Neuronal stem cell (in vitro differentiated cells): ENCODE measurements around the gene RXFP1.

ENCODE experiments used
- DNase-seq: peaks from one replicate; pipeline ENCODE4 v3.0.0-alpha.2; 2013; ENCODE audit warnings: low spot score
- H2AFZ ChIP-seq: one replicate; pipeline ENCODE4 v1.6.1; 2013; ENCODE audit warnings: mild to moderate bottlenecking, low read length, inconsistent platforms
- H2AK5ac ChIP-seq: 2 replicates; pipeline ENCODE4 v1.6.1; 2013; ENCODE audit warnings: low read depth, mild to moderate bottlenecking, inconsistent platforms, low read length, moderate library complexity, mixed read lengths
- H2BK120ac ChIP-seq: 2 replicates; pipeline ENCODE4 v1.6.1; 2013; ENCODE audit warnings: low read depth, mild to moderate bottlenecking, inconsistent platforms, low read length, moderate library complexity, mixed read lengths
- H2BK12ac ChIP-seq: one replicate; pipeline ENCODE4 v1.6.1; 2013; ENCODE audit warnings: low read length, inconsistent platforms
- H2BK15ac ChIP-seq: 2 replicates; pipeline ENCODE4 v1.6.1; 2013; ENCODE audit warnings: mild to moderate bottlenecking, low read length, inconsistent platforms, mixed read lengths
- H2BK5ac ChIP-seq: one replicate; pipeline ENCODE4 v1.6.1; 2013; ENCODE audit warnings: inconsistent platforms, mild to moderate bottlenecking, low read length, moderate library complexity
- H3K14ac ChIP-seq: one replicate; pipeline ENCODE4 v1.6.1; 2013; ENCODE audit warnings: low read length, inconsistent platforms
- H3K18ac ChIP-seq: 2 replicates; pipeline ENCODE4 v1.6.1; 2013; ENCODE audit warnings: low read length, inconsistent platforms
- H3K23ac ChIP-seq: 2 replicates; pipeline ENCODE4 v1.6.1; 2013; ENCODE audit warnings: low read depth, mild to moderate bottlenecking, mixed read lengths, low read length, inconsistent platforms; ENCODE audit not compliant: poor library complexity
- H3K27ac ChIP-seq: replicated peaks from 3 replicates; pipeline ENCODE4 v1.5.1; 2013; ENCODE audit warnings: low read length, inconsistent platforms
- H3K27me3 ChIP-seq, 3 experiments: 2 replicates each; pipeline ENCODE4 v1.6.1; 2013; ENCODE audit warnings: low read length in 3 of 3, mild to moderate bottlenecking in 2 of 3, inconsistent platforms in 1 of 3, low read depth in 1 of 3, mixed read lengths in 1 of 3, moderate library complexity in 1 of 3; ENCODE audit not compliant: control insufficient read depth in 3 of 3, insufficient read depth in 3 of 3
- H3K36me3 ChIP-seq, 2 donors: replicated peaks in 1 of 2; 2 replicates each; pipeline ENCODE4 v1.6.1; 2013; ENCODE audit warnings: low read length in 2 of 2; ENCODE audit not compliant: control insufficient read depth in 2 of 2, insufficient read depth in 2 of 2
- H3K4ac ChIP-seq: 2 replicates; pipeline ENCODE4 v1.6.1; 2013; ENCODE audit warnings: inconsistent platforms, mild to moderate bottlenecking, low read length, moderate library complexity
- H3K4me1 ChIP-seq, 2 donors: 1 replicate in 1 of 2; 2 replicates in 1 of 2; pipeline ENCODE4 v1.6.1; 2013; ENCODE audit warnings: low read length in 2 of 2, low read depth in 1 of 2; ENCODE audit not compliant: control insufficient read depth in 2 of 2, insufficient read depth in 1 of 2
- H3K4me2 ChIP-seq: one replicate; pipeline ENCODE4 v1.6.1; 2013; ENCODE audit warnings: mild to moderate bottlenecking, low read length, inconsistent platforms; ENCODE audit not compliant: insufficient read depth, poor library complexity, severe bottlenecking
- H3K4me3 ChIP-seq, 2 donors: 2 replicates each; pipeline ENCODE4 v1.5.1; 2013; ENCODE audit warnings: low read length in 2 of 2, mild to moderate bottlenecking in 2 of 2, inconsistent platforms in 1 of 2, moderate library complexity in 1 of 2
- H3K79me1 ChIP-seq: one replicate; pipeline ENCODE4 v1.6.1; 2013; ENCODE audit warnings: low read depth, mild to moderate bottlenecking, inconsistent platforms, low read length, moderate library complexity
- H3K9ac ChIP-seq: one replicate; pipeline ENCODE4 v1.6.1; 2013; ENCODE audit warnings: mild to moderate bottlenecking, low read depth, low read length, inconsistent platforms; ENCODE audit not compliant: poor library complexity
- H3K9me3 ChIP-seq, 2 donors: replicated peaks in 1 of 2; 2 replicates each; pipeline versions ENCODE3 to v1.6.1; 2013; ENCODE audit warnings: low read length in 2 of 2, mild to moderate bottlenecking in 2 of 2, inconsistent platforms in 1 of 2, low read depth in 1 of 2, mixed read lengths in 1 of 2, moderate library complexity in 1 of 2; ENCODE audit not compliant: control insufficient read depth in 2 of 2, insufficient read depth in 1 of 2
- H4K8ac ChIP-seq: one replicate; pipeline ENCODE4 v1.6.1; 2013; ENCODE audit warnings: low read depth, mild to moderate bottlenecking, inconsistent platforms, low read length, moderate library complexity
- H4K91ac ChIP-seq: one replicate; pipeline ENCODE4 v1.6.1; 2013; ENCODE audit warnings: low read length, low read depth, mild to moderate bottlenecking, inconsistent platforms; ENCODE audit not compliant: poor library complexity
- WGBS, 2 donors: extraction: QIAGEN DNeasy Blood & Tissue Kit; methylation state at CpG; one replicate each; pipeline ENCODE4 v1.1.7; 2013; ENCODE audit warnings: missing lambda C conversion rate in 2 of 2, mixed read lengths in 1 of 2; ENCODE audit not compliant: insufficient read length in 2 of 2, insufficient replicate concordance in 1 of 2; ENCODE audit errors: extremely low coverage in 2 of 2; 5-methylcytosine and 5-hydroxymethylcytosine counted together

The RXFP1 gene

DNA sequence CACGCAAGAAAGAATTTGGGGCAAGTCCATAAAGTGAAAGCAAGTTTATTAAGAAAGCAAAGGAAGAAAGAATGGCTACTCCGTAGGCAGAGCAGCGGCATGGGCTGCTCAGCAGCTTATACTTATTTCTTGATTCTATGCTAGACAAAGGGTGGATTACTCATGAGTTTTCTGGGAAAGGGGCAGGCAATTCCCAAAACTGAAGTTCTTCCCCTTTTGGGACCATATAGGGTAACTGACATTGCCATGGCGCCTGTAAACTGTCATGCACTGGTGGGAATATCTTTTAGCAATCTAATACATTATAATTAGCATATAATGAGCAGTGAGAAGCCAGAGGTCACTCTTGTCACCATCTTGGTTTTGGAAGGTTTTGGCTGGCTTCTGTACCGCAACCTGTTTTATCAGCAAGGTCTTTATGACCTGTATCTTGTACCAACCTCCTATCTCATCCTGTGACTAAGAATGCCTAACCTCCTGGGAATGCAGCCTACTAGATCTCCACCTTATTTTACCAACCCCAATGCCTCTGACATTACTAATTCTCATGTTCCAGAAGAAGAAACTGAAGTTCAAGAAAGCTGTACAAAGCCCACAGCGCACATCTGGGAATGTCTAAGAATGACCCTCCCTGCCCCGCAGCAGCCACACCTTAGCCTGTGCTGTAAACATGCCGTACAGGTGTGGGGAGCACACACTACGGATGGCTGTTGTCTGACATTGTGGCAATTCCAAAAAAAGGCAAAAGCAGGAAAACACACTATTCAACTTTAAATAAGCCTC, 18.6 kb downstream of the RXFP1 start:
- Histone ChIP-seq H3K23ac (no peak overlapping the region), H4K8ac (no peak overlapping the region), H2BK15ac (no peak overlapping the region), H3K36me3 (no peaks in the 10 kb centered on the region), H3K4me1 (peaks cover 0 to 3% of the 10 kb centered on the region in 2 donors), H2BK5ac (no peak overlapping the region), H2AK5ac (no peak overlapping the region), H2BK120ac (no peak overlapping the region), H2BK12ac (no peak overlapping the region), H4K91ac (no peak overlapping the region), H3K9me3 (no peaks in the 10 kb centered on the region), H3K4me3 (no peak overlapping the region), H3K27ac (no peak overlapping the region), H3K18ac (no peak overlapping the region), H3K79me1 (no peaks in the 10 kb centered on the region), H3K14ac (no peak overlapping the region), H3K4ac (no peak overlapping the region), H3K4me2 (no peak overlapping the region), H3K9ac (no peak overlapping the region), H2AFZ (no peak overlapping the region), H3K27me3 (no peaks in the 10 kb centered on the region)
- no peak for DNase-seq
- WGBS, 2 donors = no CpG with 5 or more reads among the region's 9 CpGs

DNA sequence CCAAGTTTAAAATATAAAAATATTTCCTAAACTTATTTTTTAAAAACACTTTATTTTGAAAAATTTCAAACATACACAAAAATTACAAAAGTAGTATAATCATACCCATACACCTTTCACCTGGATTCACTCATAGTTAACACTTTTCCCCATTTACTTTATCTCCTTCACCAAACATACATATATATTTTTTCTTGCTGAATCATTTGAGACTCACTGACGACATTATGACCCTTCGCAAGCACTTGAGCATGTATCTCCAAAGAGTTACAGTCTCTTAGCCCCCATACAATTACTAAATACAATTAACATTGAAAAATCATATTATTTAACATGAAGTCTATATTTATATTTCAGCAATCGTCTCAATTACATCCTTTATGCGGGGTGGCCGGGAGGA, 19.8 kb downstream of the RXFP1 start:
- no peak overlapping the region for H4K91ac ChIP-seq
- H2BK5ac ChIP-seq = no peak overlapping the region
- no CpG with 5 or more reads among the region's 5 CpGs for WGBS, 2 donors
- no peak overlapping the region for H2AFZ ChIP-seq
- no peaks in the 10 kb centered on the region for H3K36me3 ChIP-seq
- no peak overlapping the region for H3K4ac ChIP-seq
- H2AK5ac ChIP-seq = no peak overlapping the region
- DNase-seq = no peak
- no peak overlapping the region for H2BK120ac ChIP-seq
- no peak overlapping the region for H2BK12ac ChIP-seq
- no peak overlapping the region for H3K9ac ChIP-seq
- H3K18ac ChIP-seq = no peak overlapping the region
- no peak overlapping the region for H4K8ac ChIP-seq
- H3K14ac ChIP-seq = no peak overlapping the region
- no peak overlapping the region for H2BK15ac ChIP-seq
- H3K9me3 ChIP-seq = no peaks in the 10 kb centered on the region
- H3K4me3 ChIP-seq = no peak overlapping the region
- no peak overlapping the region for H3K4me2 ChIP-seq
- no peak overlapping the region for H3K23ac ChIP-seq
- no peak overlapping the region for H3K27ac ChIP-seq
- H3K27me3 ChIP-seq = no peaks in the 10 kb centered on the region
- H3K4me1 ChIP-seq = peaks cover 0 to 3% of the 10 kb centered on the region in 2 donors
- H3K79me1 ChIP-seq = no peaks in the 10 kb centered on the region

- Histone ChIP-seq H4K91ac (no peak overlapping the region), H2BK12ac (no peak overlapping the region), H3K27me3 (no peaks in the 10 kb centered on the region), H3K4me2 (no peak overlapping the region), H3K23ac (no peak overlapping the region), H4K8ac (no peak overlapping the region), H3K4me1 (peaks cover 0 to 3% of the 10 kb centered on the region in 2 donors), H3K4ac (no peak overlapping the region), H3K4me3 (no peak overlapping the region), H3K79me1 (no peaks in the 10 kb centered on the region), H2AK5ac (no peak overlapping the region), H3K27ac (no peak overlapping the region), H2BK5ac (no peak overlapping the region), H3K18ac (no peak overlapping the region), H3K9ac (no peak overlapping the region), H2BK15ac (no peak overlapping the region), H2AFZ (no peak overlapping the region), H3K36me3 (no peaks in the 10 kb centered on the region), H2BK120ac (no peak overlapping the region), H3K9me3 (no peaks in the 10 kb centered on the region), H3K14ac (no peak overlapping the region)
- DNase-seq = no peak
- WGBS, 2 donors = no CpG with 5 or more reads among the region's 1 CpG
These were observed 21.5 kb downstream of the RXFP1 start for GRCh38 chr4:158543191-158543590.

GRCh38 chr4:158544141-158544540, 22.5 kb downstream of the RXFP1 start:
- Histone ChIP-seq H3K36me3 (no peaks in the 10 kb centered on the region), H2AFZ (no peak overlapping the region), H3K9ac (no peak overlapping the region), H3K4me3 (no peak overlapping the region), H3K4ac (no peak overlapping the region), H2BK120ac (no peak overlapping the region), H2BK15ac (no peak overlapping the region), H3K9me3 (no peaks in the 10 kb centered on the region), H3K4me2 (no peak overlapping the region), H2BK12ac (no peak overlapping the region), H3K27ac (no peak overlapping the region), H3K27me3 (no peaks in the 10 kb centered on the region), H2AK5ac (no peak overlapping the region), H4K8ac (no peak overlapping the region), H4K91ac (no peak overlapping the region), H3K14ac (no peak overlapping the region), H3K18ac (no peak overlapping the region), H3K23ac (no peak overlapping the region), H3K79me1 (no peaks in the 10 kb centered on the region), H2BK5ac (no peak overlapping the region), H3K4me1 (peaks cover 0 to 3% of the 10 kb centered on the region in 2 donors)
- DNase-seq = no peak
- whole genome bisulfite sequencing, 2 donors = no CpG with 5 or more reads among the region's 1 CpG
